Spleen (tissue), 11 donors: ENCODE data around the gene TET3. TPM values are rescaled to one million over a fixed set of nuclear protein-coding genes. Genes with fewer than 3 reads are reported as not detected.
A peak's percentile ranks its signal among the peaks of the same experiment; 100 is the strongest.

ENCODE experiments used
- DNase-seq: peaks from one replicate; pipeline ENCODE4 v3.0.0-alpha.2; 2020
- H3K27ac ChIP-seq, 8 donors: fragments of 200-600 bp; sonication (generic) in 7 of 8; 1 replicate in 4 of 8; 2 replicates in 4 of 8; pipeline versions ENCODE4 v1.5.0 to v1.8.0; 2016 to 2021; ENCODE audit warnings: inconsistent platforms in 4 of 8, mild to moderate bottlenecking in 4 of 8, moderate library complexity in 1 of 8
- H3K27me3 ChIP-seq, 7 donors: fragments of 200-600 bp; sonication (generic) in 6 of 7; replicated peaks in 1 of 7; 1 replicate in 4 of 7; 2 replicates in 3 of 7; pipeline versions ENCODE4 v1.5.0 to v1.8.0; 2016 to 2021; ENCODE audit warnings: inconsistent platforms in 3 of 7, mild to moderate bottlenecking in 1 of 7
- H3K36me3 ChIP-seq, 6 donors: fragments of 200-600 bp; sonication (generic) in 5 of 6; 1 replicate in 4 of 6; 2 replicates in 2 of 6; pipeline versions ENCODE4 v1.5.0 to v1.8.0; 2016 to 2021; ENCODE audit warnings: inconsistent platforms in 2 of 6
- H3K4me1 ChIP-seq, 6 donors: fragments of 200-600 bp; sonication (generic) in 5 of 6; 1 replicate in 3 of 6; 2 replicates in 3 of 6; pipeline versions ENCODE4 v1.5.0 to v1.8.0; 2016 to 2021; ENCODE audit warnings: inconsistent platforms in 3 of 6
- H3K4me3 ChIP-seq, 8 donors: fragments of 200-600 bp; sonication (generic) in 7 of 8; 1 replicate in 4 of 8; 2 replicates in 4 of 8; pipeline versions ENCODE4 v1.5.0 to v1.8.0; 2016 to 2021; ENCODE audit warnings: inconsistent platforms in 4 of 8, mild to moderate bottlenecking in 4 of 8, moderate library complexity in 2 of 8
- H3K9me3 ChIP-seq, 8 donors: fragments of 200-600 bp; sonication (generic) in 7 of 8; 1 replicate in 4 of 8; 2 replicates in 4 of 8; pipeline versions ENCODE4 v1.5.0 to v1.8.0; 2016 to 2021; ENCODE audit warnings: inconsistent platforms in 4 of 8
- POLR2A ChIP-seq, 3 donors: fragments of 450-650 bp; IDR thresholded peaks; one replicate each; pipeline ENCODE4 v1.5.1; 2017; ENCODE audit warnings: antibody characterized with exemption in 3 of 3, mild to moderate bottlenecking in 1 of 3
- POLR2AphosphoS5 ChIP-seq, 3 donors: sonication (generic); formaldehyde crosslinking; IDR thresholded peaks; one replicate each; pipeline ENCODE4 v1.5.1; 2017; ENCODE audit warnings: antibody characterized with exemption in 3 of 3
- WGBS, 5 donors: extraction: QIAGEN DNeasy Blood & Tissue Kit in 3 of 5; methylation state at CpG; one replicate each; pipeline versions ENCODE4 v1.1.5 to v1.1.7; 2013 to 2018; 5-methylcytosine and 5-hydroxymethylcytosine counted together
- intact Hi-C: fragments of 100-400 bp; cut with DNase I; formaldehyde crosslinking; loops from one replicate; pipeline ENCODE4 v1.15.0; 2023; ENCODE audit warnings: low total_unique reads
- polyA plus RNA-seq, 3 donors: library from polyadenylated mRNA; stranded (reverse); fragments of 200-250 nt; gene quantifications; one replicate each; pipeline ENCODE4 v1.2.1, GENCODE V29; 2013
- total RNA-seq, 7 donors: library from RNA; depleted of rRNA in 3 of 7; stranded (reverse); fragments of >200 nt in 3 of 7; fragmentation: NEBNext Ultra II Directional in 4 of 7; extraction: Animal tissue kit (Norgen Biotek cat#: 25700) in 4 of 7; gene quantifications; one replicate each; pipeline versions ENCODE4 v1.1.0 to v1.2.1, GENCODE V29; 2016 to 2021
- TF ChIP-seq, protein P1 (sequence below), 11 experiments: fragments of 200-600 bp in 7 of 11; fragments of 450-650 bp in 4 of 11; sonication (generic) in 4 of 11; IDR thresholded peaks in 8 of 11; conservative IDR thresholded peaks in 3 of 11; 1 replicate in 7 of 11; 2 replicates in 4 of 11; pipeline versions ENCODE4 v1.4.0 to v1.8.0; 2016 to 2021; ENCODE audit warnings: antibody characterized with exemption in 11 of 11, inconsistent platforms in 4 of 11, mild to moderate bottlenecking in 1 of 11
- donor health status: healthy with polysubstance abuse.
- donor health status: DM: no; HTN: no; CAD: no; lungs with moderate emphysema.
- donor health status: DM: no; HTN: no; CAD: no.
- donor health status: Bipolar disorder and iron deficiency.
- donor health status: healthy.
- donor health status: DM: no; HTN: no; CAD: no.
- donor health status: DM: yes; HTN: yes; CAD: no.

The TET3 gene
- total and polyA plus RNA-seq, 10 donors = 1.6 to 27.6 (median 19.9) TPM

- Histone ChIP-seq H3K4me1 (peaks cover 14 to 89% (median 53%) of the 10 kb centered on the region in 6 donors), H3K4me3 (no peak overlapping the region), H3K27me3 (no peaks in the 10 kb centered on the region), H3K36me3 (peaks cover 0 to 54% (median 0%) of the 10 kb centered on the region in 6 donors), H3K27ac (no peak overlapping the region), H3K9me3 (no peaks in the 10 kb centered on the region)
- DNase-seq = peak; percentile 59
- no peak for TF ChIP-seq POLR2AphosphoS5 (IDR thresholded peaks at IDR 0.05)
- TF ChIP-seq POLR2A (IDR thresholded peaks at IDR 0.05) = no peak
- TF ChIP-seq, protein P1, sequence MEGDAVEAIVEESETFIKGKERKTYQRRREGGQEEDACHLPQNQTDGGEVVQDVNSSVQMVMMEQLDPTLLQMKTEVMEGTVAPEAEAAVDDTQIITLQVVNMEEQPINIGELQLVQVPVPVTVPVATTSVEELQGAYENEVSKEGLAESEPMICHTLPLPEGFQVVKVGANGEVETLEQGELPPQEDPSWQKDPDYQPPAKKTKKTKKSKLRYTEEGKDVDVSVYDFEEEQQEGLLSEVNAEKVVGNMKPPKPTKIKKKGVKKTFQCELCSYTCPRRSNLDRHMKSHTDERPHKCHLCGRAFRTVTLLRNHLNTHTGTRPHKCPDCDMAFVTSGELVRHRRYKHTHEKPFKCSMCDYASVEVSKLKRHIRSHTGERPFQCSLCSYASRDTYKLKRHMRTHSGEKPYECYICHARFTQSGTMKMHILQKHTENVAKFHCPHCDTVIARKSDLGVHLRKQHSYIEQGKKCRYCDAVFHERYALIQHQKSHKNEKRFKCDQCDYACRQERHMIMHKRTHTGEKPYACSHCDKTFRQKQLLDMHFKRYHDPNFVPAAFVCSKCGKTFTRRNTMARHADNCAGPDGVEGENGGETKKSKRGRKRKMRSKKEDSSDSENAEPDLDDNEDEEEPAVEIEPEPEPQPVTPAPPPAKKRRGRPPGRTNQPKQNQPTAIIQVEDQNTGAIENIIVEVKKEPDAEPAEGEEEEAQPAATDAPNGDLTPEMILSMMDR (IDR thresholded peaks at IDR 0.05 in 8 of 11, conservative IDR thresholded peaks at IDR 0.05 in 3 of 11) = no peak
- 87 to 93% (median 92%) methylated on average over 18 of the region's 18 CpGs for WGBS, 5 donors
- intact Hi-C loops = no loop called here
Observed at GRCh38 chr2:74004212-74005182, 19.8 kb downstream of the TET3 start.

GRCh38 chr2:74005786-74006185 lies 21.1 kb downstream of the TET3 start:
- peaks cover 0 to 65% (median 0%) of the 10 kb centered on the region in 6 donors for H3K36me3 ChIP-seq
- no peaks in the 10 kb centered on the region for H3K9me3 ChIP-seq
- no peak overlapping the region for H3K4me3 ChIP-seq
- peak; percentile 29 for DNase-seq
- intact Hi-C loops = no loop called here
- 73 to 90% (median 85%) methylated on average over 5 to 8 of the region's 8 CpGs for WGBS, 5 donors
- H3K27ac ChIP-seq = no peak overlapping the region
- H3K4me1 ChIP-seq = peaks cover 9 to 86% (median 49%) of the 10 kb centered on the region in 6 donors
- H3K27me3 ChIP-seq = no peaks in the 10 kb centered on the region
- TF ChIP-seq, protein P1 (IDR thresholded peaks at IDR 0.05 in 8 of 11, conservative IDR thresholded peaks at IDR 0.05 in 3 of 11) = no peak

DNA sequence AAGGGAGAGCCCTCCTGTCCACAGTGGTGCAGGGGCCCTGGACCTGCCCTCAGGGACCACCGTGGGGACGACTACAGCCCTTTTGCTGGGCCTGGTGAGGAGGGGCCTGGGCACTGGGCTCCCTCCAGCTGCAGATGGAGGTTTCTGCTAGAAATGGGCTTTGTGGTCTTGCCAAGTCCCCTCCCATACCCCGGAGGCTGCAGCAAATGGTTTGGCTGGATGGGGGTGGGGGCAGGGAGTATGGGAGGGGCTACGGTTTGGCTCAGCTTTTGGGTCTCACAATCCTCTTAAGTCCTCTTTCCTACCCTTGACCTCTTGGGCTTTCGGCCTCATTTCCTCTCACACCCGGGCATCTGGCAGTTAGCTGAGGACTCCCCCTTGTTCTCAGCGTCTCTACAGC lies 21.7 kb downstream of the TET3 start:
- H3K36me3 ChIP-seq = peaks cover 0 to 67% (median 0%) of the 10 kb centered on the region in 6 donors
- no peaks in the 10 kb centered on the region for H3K27me3 ChIP-seq
- WGBS, 5 donors = 55 to 67% (median 60%) methylated on average over 7 of the region's 7 CpGs
- H3K9me3 ChIP-seq = no peaks in the 10 kb centered on the region
- no peak overlapping the region for H3K27ac ChIP-seq
- H3K4me3 ChIP-seq = no peak overlapping the region
- H3K4me1 ChIP-seq = peaks cover 9 to 80% (median 43%) of the 10 kb centered on the region in 6 donors
- TF ChIP-seq POLR2AphosphoS5 (IDR thresholded peaks at IDR 0.05) = no peak
- TF ChIP-seq POLR2A (IDR thresholded peaks at IDR 0.05) = no peak
- TF ChIP-seq, protein P1 (IDR thresholded peaks at IDR 0.05 in 8 of 11, conservative IDR thresholded peaks at IDR 0.05 in 3 of 11) = no peak
- intact Hi-C loops = no loop called here
- DNase-seq = peak; percentile 38

DNA sequence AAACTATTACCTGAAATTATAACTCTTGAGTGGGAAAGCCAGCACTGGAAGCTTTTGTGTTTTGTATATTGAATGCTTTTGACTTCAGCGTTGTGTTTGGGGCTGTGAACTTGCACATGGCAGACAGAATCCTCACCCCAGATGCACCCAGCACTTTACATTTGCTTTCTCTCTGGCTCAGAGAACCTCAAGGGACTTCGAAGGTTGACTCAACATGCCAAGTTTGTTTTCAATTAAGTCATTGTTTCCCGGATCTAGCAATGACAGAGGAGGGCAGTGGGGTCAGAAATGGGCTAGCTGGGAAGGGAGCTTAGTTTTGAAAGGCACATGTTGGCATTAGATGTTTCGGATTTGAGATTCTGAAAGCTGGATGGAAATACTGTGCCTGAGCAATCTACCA lies 22.4 kb downstream of the TET3 start:
- no peaks in the 10 kb centered on the region for H3K27me3 ChIP-seq
- intact Hi-C loops = no loop called here
- no peak overlapping the region for H3K4me3 ChIP-seq
- peaks cover 3 to 73% (median 36%) of the 10 kb centered on the region in 6 donors for H3K4me1 ChIP-seq
- H3K27ac ChIP-seq = no peak overlapping the region
- TF ChIP-seq POLR2A (IDR thresholded peaks at IDR 0.05) (no peak), POLR2AphosphoS5 (IDR thresholded peaks at IDR 0.05) (no peak)
- no peak for DNase-seq
- WGBS, 5 donors = 66 to 86% (median 73%) methylated on average over 4 of the region's 4 CpGs
- no peaks in the 10 kb centered on the region for H3K9me3 ChIP-seq
- peaks cover 0 to 74% (median 0%) of the 10 kb centered on the region in 6 donors for H3K36me3 ChIP-seq
